Stomach smooth muscle (tissue), 2 donors: ENCODE data around the gene HMG20B.

Source experiments
- H3K27ac ChIP-seq: one replicate; pipeline ENCODE4 v1.7.0; 2013; ENCODE audit warnings: mild to moderate bottlenecking, low read length, inconsistent platforms
- H3K27me3 ChIP-seq, 2 donors: one replicate each; pipeline ENCODE4 v1.7.0; 2013; ENCODE audit warnings: low read length in 2 of 2; ENCODE audit not compliant: insufficient read depth in 2 of 2, control insufficient read depth in 1 of 2
- H3K36me3 ChIP-seq, 2 donors: one replicate each; pipeline ENCODE4 v1.7.0; 2013; ENCODE audit warnings: low read length in 2 of 2; ENCODE audit not compliant: control insufficient read depth in 2 of 2, insufficient read depth in 2 of 2
- H3K4me1 ChIP-seq: one replicate; pipeline ENCODE4 v1.7.0; 2013; ENCODE audit warnings: low read length; ENCODE audit not compliant: control insufficient read depth, insufficient read depth
- H3K4me3 ChIP-seq, 2 donors: one replicate each; pipeline ENCODE4 v1.7.0; 2013; ENCODE audit warnings: low read length in 2 of 2
- H3K9ac ChIP-seq, 2 donors: one replicate each; pipeline ENCODE4 v1.7.0; 2013; ENCODE audit warnings: low read length in 2 of 2, mild to moderate bottlenecking in 1 of 2
- H3K9me3 ChIP-seq, 2 donors: one replicate each; pipeline ENCODE4 v1.7.0; 2013; ENCODE audit warnings: low read length in 2 of 2; ENCODE audit not compliant: control insufficient read depth in 2 of 2
- donor health status: healthy.
- donor health status: Pancreatic carcinoma.

The HMG20B gene

GRCh38 chr19:3537438-3538240 is 35.1 kb upstream of the HMG20B start:
- Histone ChIP-seq H3K27ac (no peak overlapping the region), H3K4me3 (no peak overlapping the region), H3K27me3 (no peaks in the 10 kb centered on the region), H3K9ac (no peak overlapping the region), H3K36me3 (peaks cover 8 to 27% of the 10 kb centered on the region in 2 donors), H3K4me1 (peaks cover 5% of the 10 kb centered on the region), H3K9me3 (no peaks in the 10 kb centered on the region)

GRCh38 chr19:3538258-3538929 is 34.4 kb upstream of the HMG20B start:
- Histone ChIP-seq H3K27me3 (no peaks in the 10 kb centered on the region), H3K9me3 (no peaks in the 10 kb centered on the region), H3K9ac (no peak overlapping the region), H3K36me3 (peaks cover 8 to 20% of the 10 kb centered on the region in 2 donors), H3K4me3 (no peak overlapping the region), H3K4me1 (peaks cover 5% of the 10 kb centered on the region), H3K27ac (no peak overlapping the region)

GRCh38 chr19:3538965-3539755 is 33.6 kb upstream of the HMG20B start, which contains the start of gene TEKTIP1:
TEKTIP1 (plus strand) TSS chr19:3539174; CDS start chr19:3539178, 4 bp downstream.
- Histone ChIP-seq H3K4me3 (no peak within 1 kb of the TSS), H3K9ac (no peak within 1 kb of the TSS), H3K27ac (no peak within 1 kb of the TSS), H3K27me3 (no peaks in the 10 kb centered on the region), H3K4me1 (peaks cover 5% of the 10 kb centered on the region), H3K9me3 (no peaks in the 10 kb centered on the region), H3K36me3 (peaks cover 5 to 15% of the 10 kb centered on the region in 2 donors)

GRCh38 chr19:3539756-3540118 is 33.0 kb upstream of the HMG20B start:
- Histone ChIP-seq H3K9me3 (no peaks in the 10 kb centered on the region), H3K27me3 (no peaks in the 10 kb centered on the region), H3K36me3 (peaks cover 5 to 10% of the 10 kb centered on the region in 2 donors), H3K27ac (no peak overlapping the region), H3K9ac (no peak overlapping the region), H3K4me1 (peaks cover 5% of the 10 kb centered on the region), H3K4me3 (no peak overlapping the region)

- Histone ChIP-seq H3K27ac (no peak overlapping the region), H3K9me3 (no peaks in the 10 kb centered on the region), H3K36me3 (peaks cover 3 to 4% of the 10 kb centered on the region in 2 donors), H3K4me3 (no peak overlapping the region), H3K27me3 (no peaks in the 10 kb centered on the region), H3K9ac (no peak overlapping the region), H3K4me1 (peaks cover 2% of the 10 kb centered on the region)
These were observed 29.3 kb upstream of the HMG20B start for GRCh38 chr19:3543150-3544057.

GRCh38 chr19:3544058-3544376 is 28.7 kb upstream of the HMG20B start:
- H3K9ac ChIP-seq = no peak overlapping the region
- no peaks in the 10 kb centered on the region for H3K9me3 ChIP-seq
- no peak overlapping the region for H3K27ac ChIP-seq
- H3K36me3 ChIP-seq = peaks cover 3 to 4% of the 10 kb centered on the region in 2 donors
- no peak overlapping the region for H3K4me3 ChIP-seq
- H3K4me1 ChIP-seq = no peaks in the 10 kb centered on the region
- H3K27me3 ChIP-seq = no peaks in the 10 kb centered on the region

GRCh38 chr19:3544742-3545668 is 27.7 kb upstream of the HMG20B start:
- H3K9ac ChIP-seq = no peak overlapping the region
- H3K27ac ChIP-seq = no peak overlapping the region

GRCh38 chr19:3545669-3546034 is 27.1 kb upstream of the HMG20B start:
- Histone ChIP-seq H3K4me3 (no peak overlapping the region), H3K27ac (no peak overlapping the region), H3K9ac (no peak overlapping the region), H3K27me3 (no peaks in the 10 kb centered on the region), H3K4me1 (no peaks in the 10 kb centered on the region), H3K36me3 (peaks cover 2 to 4% of the 10 kb centered on the region in 2 donors), H3K9me3 (no peaks in the 10 kb centered on the region)

More at GRCh38 chr19:3544742-3545668, 27.7 kb upstream of the HMG20B start:
- H3K36me3 ChIP-seq = peaks cover 2 to 4% of the 10 kb centered on the region in 2 donors
- H3K27me3 ChIP-seq = no peaks in the 10 kb centered on the region
- no peaks in the 10 kb centered on the region for H3K9me3 ChIP-seq
- H3K4me1 ChIP-seq = no peaks in the 10 kb centered on the region
- no peak overlapping the region for H3K4me3 ChIP-seq

GRCh38 chr19:3546119-3546518 is 26.6 kb upstream of the HMG20B start:
- H3K9me3 ChIP-seq = no peaks in the 10 kb centered on the region
- no peak overlapping the region for H3K4me3 ChIP-seq
- peaks cover 2 to 4% of the 10 kb centered on the region in 2 donors for H3K36me3 ChIP-seq
- H3K4me1 ChIP-seq = no peaks in the 10 kb centered on the region
- H3K9ac ChIP-seq = no peak overlapping the region
- H3K27me3 ChIP-seq = no peaks in the 10 kb centered on the region
- no peak overlapping the region for H3K27ac ChIP-seq
